Endothelial cell (in vitro differentiated cells): ENCODE data around the gene STN1. TPM values are rescaled to one million over a fixed set of nuclear protein-coding genes. Genes with fewer than 3 reads are reported as not detected.
A peak's percentile ranks its signal among the peaks of the same experiment; 100 is the strongest.

Experiments
- DNase-seq: peaks from one replicate; pipeline ENCODE4 v3.0.0; 2021; ENCODE audit warnings: low spot score
- H3K27ac Mint-ChIP-seq: one replicate; pipeline ENCODE4 v1.8.0; 2021; ENCODE audit warnings: mixed read lengths, inconsistent platforms; ENCODE audit not compliant: unreplicated experiment
- H3K27me3 Mint-ChIP-seq: one replicate; pipeline ENCODE4 v1.8.0; 2021; ENCODE audit warnings: mild to moderate bottlenecking, moderate library complexity, mixed read lengths, inconsistent platforms; ENCODE audit not compliant: unreplicated experiment
- H3K36me3 Mint-ChIP-seq: one replicate; pipeline ENCODE4 v1.8.0; 2021; ENCODE audit warnings: mild to moderate bottlenecking, low read depth, mixed read lengths, inconsistent platforms; ENCODE audit not compliant: unreplicated experiment
- H3K4me1 Mint-ChIP-seq: one replicate; pipeline ENCODE4 v1.8.0; 2021; ENCODE audit warnings: mild to moderate bottlenecking, mixed read lengths, inconsistent platforms; ENCODE audit not compliant: unreplicated experiment
- H3K4me3 Mint-ChIP-seq: one replicate; pipeline ENCODE4 v1.8.0; 2021; ENCODE audit warnings: mild to moderate bottlenecking, mixed read lengths, inconsistent platforms; ENCODE audit not compliant: unreplicated experiment
- H3K9me3 Mint-ChIP-seq: one replicate; pipeline ENCODE4 v1.8.0; 2021; ENCODE audit warnings: mixed read lengths, inconsistent platforms; ENCODE audit not compliant: unreplicated experiment
- total RNA-seq: library from RNA; stranded (reverse); fragmentation: NEBNext Ultra II Directional; extraction: Animal tissue kit (Norgen Biotek cat#: 25700); gene quantifications from one replicate; pipeline ENCODE4 v1.2.1, GENCODE V29; 2021; ENCODE audit not compliant: unreplicated experiment
- TF ChIP-seq, protein P1 (sequence below): fragments of 200-600 bp; sonication (generic); IDR thresholded peaks from one replicate; pipeline ENCODE4 v1.5.0; 2021; ENCODE audit warnings: antibody characterized with exemption; ENCODE audit not compliant: unreplicated experiment

STN1 gene
- total RNA-seq, 1 donor from 2014 or later = 11.5 TPM

DNA sequence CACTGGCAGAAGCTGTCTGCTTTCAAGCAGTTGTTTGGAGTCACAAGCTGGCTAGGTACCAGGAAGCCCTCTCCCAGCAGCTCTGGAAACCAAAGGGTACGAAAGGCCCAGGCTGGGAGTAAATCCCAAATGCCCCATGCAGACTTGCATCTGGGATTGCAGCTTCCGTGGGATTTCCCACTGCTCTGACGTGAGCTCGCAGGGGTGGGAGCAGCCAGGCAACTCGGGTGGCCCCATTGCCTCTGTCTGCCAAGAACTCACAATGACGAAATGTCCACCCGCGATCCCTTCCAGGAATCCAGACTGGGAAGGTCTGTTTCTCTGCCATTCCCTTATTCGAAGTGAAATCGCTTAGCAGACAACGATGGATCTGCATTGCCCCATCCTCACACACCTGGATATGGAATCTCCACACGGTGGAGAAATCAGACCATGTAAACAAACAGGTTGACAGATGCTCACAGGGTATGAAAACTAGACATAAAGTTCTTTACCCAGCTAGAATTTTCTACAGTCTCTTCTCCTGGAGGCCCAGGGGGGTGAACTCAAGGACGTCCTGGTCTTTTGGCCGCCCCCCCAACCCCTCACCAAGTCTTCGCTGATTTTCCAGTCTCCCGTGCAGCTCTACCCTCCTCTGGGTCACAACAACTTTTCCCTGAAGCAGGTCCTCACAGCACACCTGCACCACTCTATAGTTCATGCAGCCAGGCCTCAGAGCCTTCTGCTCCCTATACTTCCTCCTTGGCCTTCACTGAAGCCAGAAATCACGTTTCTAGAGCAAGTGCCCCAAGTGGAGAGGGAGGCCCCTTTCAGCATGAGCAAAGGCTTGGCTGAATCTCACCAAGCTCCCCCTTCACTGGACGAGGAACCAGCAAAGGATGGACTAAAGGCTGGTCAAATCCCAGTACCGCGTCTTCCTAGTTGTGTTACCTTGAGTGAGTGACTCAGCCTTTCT lies 82.6 kb downstream of the STN1 start:
- no peaks in the 10 kb centered on the region for H3K9me3 Mint-ChIP-seq
- H3K27ac Mint-ChIP-seq = no peak overlapping the region
- no peak for DNase-seq
- TF ChIP-seq, protein P1, sequence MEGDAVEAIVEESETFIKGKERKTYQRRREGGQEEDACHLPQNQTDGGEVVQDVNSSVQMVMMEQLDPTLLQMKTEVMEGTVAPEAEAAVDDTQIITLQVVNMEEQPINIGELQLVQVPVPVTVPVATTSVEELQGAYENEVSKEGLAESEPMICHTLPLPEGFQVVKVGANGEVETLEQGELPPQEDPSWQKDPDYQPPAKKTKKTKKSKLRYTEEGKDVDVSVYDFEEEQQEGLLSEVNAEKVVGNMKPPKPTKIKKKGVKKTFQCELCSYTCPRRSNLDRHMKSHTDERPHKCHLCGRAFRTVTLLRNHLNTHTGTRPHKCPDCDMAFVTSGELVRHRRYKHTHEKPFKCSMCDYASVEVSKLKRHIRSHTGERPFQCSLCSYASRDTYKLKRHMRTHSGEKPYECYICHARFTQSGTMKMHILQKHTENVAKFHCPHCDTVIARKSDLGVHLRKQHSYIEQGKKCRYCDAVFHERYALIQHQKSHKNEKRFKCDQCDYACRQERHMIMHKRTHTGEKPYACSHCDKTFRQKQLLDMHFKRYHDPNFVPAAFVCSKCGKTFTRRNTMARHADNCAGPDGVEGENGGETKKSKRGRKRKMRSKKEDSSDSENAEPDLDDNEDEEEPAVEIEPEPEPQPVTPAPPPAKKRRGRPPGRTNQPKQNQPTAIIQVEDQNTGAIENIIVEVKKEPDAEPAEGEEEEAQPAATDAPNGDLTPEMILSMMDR = no peak
- H3K4me1 Mint-ChIP-seq = peaks cover 58% of the 10 kb centered on the region
- no peak overlapping the region for H3K4me3 Mint-ChIP-seq
- H3K36me3 Mint-ChIP-seq = no peaks in the 10 kb centered on the region
- H3K27me3 Mint-ChIP-seq = peaks cover 6% of the 10 kb centered on the region

DNA sequence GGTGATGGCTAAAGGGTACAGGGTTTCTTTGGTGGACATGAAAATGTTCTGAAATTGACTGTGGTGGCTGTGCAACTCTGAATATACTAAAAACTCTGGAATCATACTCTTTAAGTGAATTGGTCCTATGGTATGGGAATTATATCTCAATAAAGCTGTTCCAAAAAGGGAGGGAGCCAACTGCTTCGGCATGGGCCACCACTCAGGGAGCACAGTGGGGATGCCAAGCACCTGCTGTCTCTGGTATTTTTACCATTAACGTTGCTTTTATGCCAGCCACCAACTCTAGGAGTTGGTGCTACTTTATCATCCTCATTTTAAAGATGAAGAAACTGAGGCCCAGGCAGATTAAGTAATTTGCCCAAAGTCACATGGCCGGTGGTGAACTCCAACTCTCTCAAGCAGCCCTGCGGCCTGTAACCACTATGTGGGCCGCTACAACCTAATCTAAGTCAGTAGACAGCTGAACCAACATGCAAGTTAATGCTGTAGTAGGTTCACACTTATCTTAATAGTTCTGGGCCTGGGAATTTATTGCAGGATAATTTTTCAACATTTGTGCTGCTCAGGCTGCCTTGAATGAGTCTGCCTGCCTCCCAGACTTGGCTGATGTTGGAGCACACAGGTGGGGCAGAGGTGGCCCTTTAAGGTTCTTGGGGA lies 83.4 kb downstream of the STN1 start:
- H3K36me3 Mint-ChIP-seq = no peaks in the 10 kb centered on the region
- peak overlapping the region; percentile 78 for H3K27ac Mint-ChIP-seq
- peaks cover 4% of the 10 kb centered on the region for H3K27me3 Mint-ChIP-seq
- no peak overlapping the region for H3K4me3 Mint-ChIP-seq
- H3K9me3 Mint-ChIP-seq = no peaks in the 10 kb centered on the region
- peaks cover 58% of the 10 kb centered on the region for H3K4me1 Mint-ChIP-seq
- TF ChIP-seq, protein P1 = no peak
- no peak for DNase-seq

DNA sequence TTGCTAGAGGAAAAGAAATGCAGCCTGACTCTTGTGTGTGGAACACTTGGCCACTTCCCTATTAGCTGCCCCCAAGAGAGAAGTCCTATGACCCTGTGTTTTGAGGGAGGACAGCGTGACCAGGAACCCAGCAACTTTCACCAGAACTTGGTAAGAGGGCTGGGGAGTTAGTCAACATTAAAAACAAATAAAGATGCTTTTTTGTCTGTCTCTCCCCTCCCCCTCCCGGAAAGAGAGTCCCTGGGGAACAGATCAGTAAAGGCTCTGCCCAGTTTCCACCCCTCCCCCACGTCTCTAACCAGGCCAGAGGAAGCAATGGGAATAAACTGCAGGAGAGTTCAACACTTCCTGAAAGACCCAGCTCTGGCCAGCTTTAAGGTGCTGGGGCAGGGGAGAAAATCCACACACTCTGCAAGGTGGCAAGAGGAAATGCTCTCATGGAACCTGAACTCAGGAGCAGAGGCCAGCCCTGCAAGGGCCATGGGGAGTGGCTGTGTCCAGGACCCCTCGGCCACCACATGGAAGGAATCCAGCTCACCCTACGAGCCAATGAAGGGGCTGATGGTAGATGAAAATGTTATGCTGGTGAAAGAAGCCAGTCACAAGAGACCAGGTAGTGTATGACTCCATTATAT lies 84.1 kb downstream of the STN1 start:
- H3K4me3 Mint-ChIP-seq = no peak overlapping the region
- no peaks in the 10 kb centered on the region for H3K36me3 Mint-ChIP-seq
- peak overlapping the region; percentile 78 for H3K27ac Mint-ChIP-seq
- H3K4me1 Mint-ChIP-seq = peaks cover 59% of the 10 kb centered on the region
- peaks cover 4% of the 10 kb centered on the region for H3K27me3 Mint-ChIP-seq
- TF ChIP-seq, protein P1 = no peak
- peak; percentile 41 for DNase-seq
- no peaks in the 10 kb centered on the region for H3K9me3 Mint-ChIP-seq

DNA sequence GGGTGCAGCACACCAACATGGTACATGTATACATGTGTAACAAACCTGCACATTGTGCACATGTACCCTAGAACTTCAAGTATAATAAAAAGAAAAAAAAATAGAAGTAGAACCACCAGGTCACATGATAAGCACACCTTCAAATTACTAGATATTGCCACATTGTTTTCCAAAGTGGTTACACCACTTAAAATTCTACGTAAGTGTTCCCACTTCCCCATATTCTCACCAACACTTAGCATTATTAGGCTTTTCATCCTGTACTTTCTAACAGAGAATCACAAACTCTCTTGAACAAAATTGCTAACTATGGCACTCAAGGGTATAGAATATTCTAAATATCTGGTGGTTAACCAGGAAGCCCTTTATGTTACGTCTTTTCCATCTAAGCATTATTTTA lies 85.2 kb downstream of the STN1 start:
- Mint-ChIP-seq H3K4me3 (no peak overlapping the region), H3K27ac (no peak overlapping the region), H3K27me3 (peaks cover 2% of the 10 kb centered on the region), H3K4me1 (peaks cover 63% of the 10 kb centered on the region), H3K9me3 (no peaks in the 10 kb centered on the region), H3K36me3 (peaks cover 3% of the 10 kb centered on the region)
- no peak for DNase-seq
- TF ChIP-seq, protein P1 = no peak

Other genes with a start within 250 kb of the STN1 start
- gene SH3PXD2A, start 62.6 kb downstream of the STN1 start, total RNA-seq = 59.9 TPM
- 30.8 TPM for gene SLK, start 49.0 kb upstream of the STN1 start, total RNA-seq
- 4.2 TPM for gene COL17A1, start 167.7 kb upstream of the STN1 start, total RNA-seq
- gene SFR1, start 204.0 kb upstream of the STN1 start, total RNA-seq = 8.8 TPM